Stimulated activated CD4-positive, alpha-beta T cell treated with anti-CD3 and anti-CD28 coated beads, Interleukin-12 subunit alpha, Interleukin-12 subunit beta, amount 100 ng/mL, for 48 hours (primary cell): ENCODE results near the gene POLG2.
A peak's percentile ranks its signal among the peaks of the same experiment; 100 is the strongest.
"Not testable (repeated sequence)": the region's sequence is repeated elsewhere in the genome, so short reads cannot be mapped to it uniquely, and the experiment has no call there.

Experiments
- DNase-seq, 3 donors: peaks; one replicate each; pipeline ENCODE4 v3.0.0-alpha.2; 2020; ENCODE audit warnings: low read depth in 2 of 3, low spot score in 1 of 3

The POLG2 gene

DNA sequence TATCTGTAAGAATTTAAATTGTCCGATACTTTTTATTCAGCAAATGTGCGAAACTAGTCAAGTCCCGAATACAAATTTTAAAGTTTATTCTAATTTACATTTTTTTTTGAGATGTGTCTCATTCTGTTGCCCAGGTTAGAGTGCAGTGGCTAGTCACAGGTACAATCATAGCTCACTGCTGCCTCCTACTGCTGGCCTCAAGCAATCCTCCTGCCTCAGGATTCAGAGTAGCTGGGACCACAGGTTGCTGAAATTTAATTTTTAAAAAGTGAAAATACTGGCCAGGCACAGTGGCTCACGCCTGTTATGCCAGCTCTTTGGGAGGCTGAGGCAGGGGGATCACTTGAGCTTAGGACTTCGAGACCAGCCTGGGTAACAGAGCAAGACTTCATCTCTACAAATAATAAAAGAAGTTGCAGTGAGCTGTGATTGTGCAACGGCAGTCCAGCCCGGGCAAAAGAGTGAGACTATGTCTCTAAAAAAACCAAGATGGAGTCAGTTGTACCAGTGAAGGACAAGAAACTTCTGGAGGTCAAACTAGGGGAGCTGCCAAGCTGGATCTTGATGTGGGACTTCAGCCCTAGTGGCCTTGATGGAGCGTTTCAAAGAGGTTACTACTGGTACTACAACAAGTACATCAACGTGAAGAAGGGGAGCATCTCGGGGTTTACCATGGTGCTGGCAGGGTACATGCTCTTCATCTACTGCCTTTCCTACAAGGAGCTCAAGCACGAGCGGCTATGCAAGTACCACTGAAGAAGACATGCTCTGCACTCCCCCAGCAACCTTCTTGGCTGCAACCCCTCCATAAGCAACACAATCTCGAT, 5.6 kb downstream of the POLG2 start:
- peak; percentile 27 to 35 (median 30) for DNase-seq

DNA sequence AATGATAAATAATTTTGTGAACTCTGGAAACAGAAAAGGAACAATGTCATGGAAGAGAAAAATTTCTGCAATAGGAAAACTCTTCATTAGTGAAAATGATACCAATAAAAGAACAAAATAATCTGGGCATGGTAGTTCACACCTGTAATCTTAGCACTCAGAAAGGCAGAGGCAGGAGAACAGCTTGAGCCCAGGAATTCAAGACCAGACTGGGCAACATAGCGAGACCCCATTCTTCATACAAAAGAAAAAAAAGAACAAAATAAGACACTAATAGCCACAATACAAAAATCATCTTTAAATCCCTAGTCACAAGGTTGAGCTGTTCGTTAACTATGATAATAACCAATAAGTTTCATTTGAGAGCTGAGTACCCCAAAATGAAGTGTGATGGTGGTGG, 8.6 kb downstream of the POLG2 start:
- DNase-seq: no peak

DNA sequence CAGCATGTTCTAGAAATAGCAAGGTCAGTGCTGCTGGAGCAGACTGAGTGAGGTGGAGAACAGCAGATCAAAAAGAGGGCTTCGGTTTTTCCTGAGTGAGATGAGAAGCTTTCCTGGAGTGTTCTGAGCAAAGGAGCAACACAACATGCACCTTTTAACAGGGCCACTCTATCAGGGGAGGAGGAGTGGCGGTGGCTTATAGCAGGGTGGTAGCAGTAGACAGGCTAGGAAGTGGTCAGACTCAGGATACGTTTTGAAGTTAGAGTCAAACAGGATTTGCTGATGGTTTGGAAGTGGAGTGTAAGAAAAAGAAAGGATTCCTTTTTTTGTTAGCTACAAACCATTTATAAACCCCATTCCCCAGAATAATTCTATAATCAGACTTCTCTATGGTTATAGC, 12.5 kb downstream of the POLG2 start:
- no peak for DNase-seq

DNA sequence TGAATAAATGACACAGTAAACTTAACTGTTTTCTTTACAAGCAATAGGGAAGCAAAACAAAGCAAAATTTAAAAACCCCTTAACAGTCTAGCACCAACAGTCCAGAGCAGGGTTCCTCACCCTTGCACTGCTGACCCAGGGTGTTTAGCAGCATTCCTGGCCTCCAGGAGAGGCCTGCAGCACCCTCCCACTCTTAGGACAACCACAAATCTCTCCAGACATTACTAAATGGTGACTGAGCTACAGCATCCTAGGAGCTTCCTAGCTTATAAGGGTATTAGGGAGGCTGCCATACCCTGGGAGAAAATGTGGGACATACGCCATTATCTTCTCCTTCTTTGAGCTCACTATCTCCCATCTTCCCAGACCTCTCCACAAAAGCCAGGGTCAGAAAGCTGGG, 15.9 kb downstream of the POLG2 start:
- DNase-seq: no peak

DNA sequence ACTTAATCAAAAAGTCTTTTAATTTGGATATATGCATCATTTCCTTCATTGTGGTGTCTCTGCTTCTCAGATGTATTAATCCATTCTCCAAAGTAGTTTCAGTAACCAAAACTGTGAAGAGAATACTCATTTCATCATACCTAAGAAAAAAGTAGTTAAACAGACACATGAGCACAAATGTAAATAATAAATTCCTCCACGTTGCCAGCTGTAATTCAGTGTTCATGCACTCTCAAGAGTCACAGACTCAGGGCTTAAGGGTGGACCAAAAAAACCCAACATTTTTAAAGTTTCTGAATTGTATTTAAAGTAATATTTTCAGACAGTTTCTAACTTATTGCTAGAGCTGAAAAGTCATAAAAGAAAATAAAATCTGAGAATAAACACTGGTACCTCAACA, 19.0 kb downstream of the POLG2 start:
- no peak for DNase-seq

DNA sequence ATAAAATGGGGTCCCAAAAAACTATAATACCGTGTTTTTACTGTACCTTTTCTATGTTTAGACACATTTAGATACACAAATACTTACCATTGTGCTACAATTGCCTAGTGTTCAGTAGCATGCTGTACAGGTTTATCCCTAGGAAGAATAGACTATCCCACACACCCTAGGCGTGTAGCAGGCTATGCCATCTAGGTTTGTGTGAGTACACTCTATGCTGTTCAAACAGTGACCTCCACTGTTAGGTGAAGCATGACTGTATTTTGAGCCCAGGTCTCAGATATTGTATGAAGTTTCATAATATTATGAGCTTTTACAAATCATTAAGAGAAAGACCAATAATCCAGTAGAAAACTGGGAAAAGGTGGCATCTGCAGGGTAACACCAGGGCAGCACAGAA, 24.3 kb downstream of the POLG2 start:
- no peak for DNase-seq

DNA sequence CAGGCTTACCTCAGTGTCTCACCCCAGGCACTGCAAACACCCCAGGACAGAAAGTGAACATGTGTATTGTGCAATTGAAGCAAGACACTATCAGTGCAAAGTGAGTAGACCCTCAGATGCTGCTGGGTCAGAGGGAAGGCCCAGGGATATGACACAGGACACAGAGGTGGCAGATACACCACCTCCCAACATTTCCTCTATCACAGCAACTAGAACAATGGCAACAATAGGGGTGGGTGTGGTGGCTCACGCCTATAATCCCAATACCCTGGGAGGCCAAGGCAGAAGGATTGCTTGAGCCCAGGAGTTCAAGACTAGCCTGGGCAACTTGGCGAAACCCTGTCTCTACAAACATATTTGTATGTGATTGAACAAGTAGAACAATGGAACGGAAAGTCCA, 25.4 kb downstream of the POLG2 start:
- DNase-seq: no peak

DNA sequence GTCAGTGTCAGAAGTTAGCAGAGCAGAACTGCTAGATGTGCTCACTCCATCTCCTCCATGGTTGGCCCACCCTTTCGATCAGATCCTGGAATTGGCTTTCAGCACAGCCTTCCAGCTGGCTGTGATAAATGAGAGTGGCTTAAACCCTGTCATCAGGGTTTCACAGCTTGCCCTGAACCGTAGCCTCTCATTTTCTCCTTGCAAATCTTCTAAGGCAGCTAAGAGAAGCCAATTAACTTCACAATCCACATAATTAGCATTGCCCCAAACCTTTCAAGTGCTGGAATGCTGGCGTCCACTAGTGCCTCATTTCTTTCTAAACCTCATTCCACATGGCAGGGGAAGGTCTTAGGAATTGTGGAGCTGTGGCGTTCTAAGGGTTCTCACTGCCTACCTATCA, 26.2 kb downstream of the POLG2 start:
- no peak for DNase-seq

DNA sequence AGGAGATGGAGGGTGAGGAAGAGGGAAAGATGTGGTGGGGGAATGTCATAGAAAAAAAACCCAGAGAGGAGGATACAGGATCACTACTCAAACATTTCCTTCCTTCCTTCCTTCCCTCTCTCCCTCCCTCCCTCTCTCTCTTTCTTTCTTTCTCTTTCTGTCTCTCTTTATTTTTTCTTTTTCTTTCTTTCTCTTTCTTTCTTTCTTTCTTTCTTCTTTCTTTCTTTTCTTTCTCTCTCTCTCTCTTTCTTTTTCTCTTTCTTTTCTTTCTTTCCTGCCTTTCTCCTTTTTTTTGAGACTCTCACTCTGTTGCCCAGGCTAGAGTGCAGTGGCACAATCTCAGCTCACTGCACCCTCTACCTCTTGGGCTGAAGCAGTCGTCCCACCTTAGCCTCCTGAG, 30.0 kb downstream of the POLG2 start:
- not testable (repeated sequence) for DNase-seq

DNA sequence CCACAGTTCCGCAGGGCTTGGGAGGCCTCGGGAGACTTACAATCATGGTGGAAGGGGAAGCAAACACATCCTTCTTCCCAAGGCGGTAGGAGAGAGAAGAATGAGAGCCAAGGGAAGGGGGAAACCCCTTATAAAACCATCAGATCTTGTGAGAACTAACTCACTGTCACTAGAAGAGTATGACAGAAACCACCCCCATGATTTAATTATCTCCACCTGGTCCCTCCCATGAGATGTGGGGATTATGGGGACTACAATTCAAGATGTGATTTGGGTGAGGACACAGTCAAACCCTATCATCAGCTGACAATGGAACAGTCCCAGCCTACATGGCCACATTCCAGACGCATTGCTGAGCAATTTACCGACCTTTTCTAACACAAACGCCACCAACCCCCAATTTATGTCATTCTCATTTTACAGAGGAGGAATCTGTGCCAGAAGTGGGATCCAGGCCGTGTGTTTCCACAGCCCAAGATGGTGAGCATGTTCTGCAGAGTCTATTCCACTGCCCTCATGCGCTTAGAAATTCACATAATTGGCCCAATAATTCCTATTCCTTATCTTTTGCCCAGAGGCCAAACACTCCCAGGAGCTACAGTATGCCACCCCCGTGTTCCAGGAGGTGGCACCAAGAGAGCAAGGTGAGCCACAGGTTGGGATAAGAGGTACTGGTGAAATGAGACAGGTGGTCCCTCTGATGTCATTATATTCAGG, 30.7 kb downstream of the POLG2 start:
- DNase-seq: no peak

DNA sequence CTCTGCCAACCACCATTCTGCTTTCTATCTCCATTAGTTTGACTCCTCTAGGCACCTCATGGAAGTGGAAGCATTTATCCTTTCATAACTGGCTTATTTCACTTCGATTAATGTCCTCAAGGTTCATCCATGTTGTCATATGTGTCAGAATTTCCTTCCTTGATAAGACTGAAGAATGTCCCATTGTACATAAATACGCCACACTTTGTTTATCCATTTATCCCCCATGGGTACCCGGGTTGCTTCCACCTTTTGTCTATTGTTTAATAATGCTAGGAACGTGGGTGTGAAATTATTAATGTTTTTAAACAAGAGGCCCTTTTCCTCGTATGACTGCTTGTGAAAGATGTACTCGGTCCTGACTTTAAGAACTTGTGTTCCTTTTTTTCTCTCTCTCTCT, 35.1 kb downstream of the POLG2 start:
- DNase-seq: no peak

DNA sequence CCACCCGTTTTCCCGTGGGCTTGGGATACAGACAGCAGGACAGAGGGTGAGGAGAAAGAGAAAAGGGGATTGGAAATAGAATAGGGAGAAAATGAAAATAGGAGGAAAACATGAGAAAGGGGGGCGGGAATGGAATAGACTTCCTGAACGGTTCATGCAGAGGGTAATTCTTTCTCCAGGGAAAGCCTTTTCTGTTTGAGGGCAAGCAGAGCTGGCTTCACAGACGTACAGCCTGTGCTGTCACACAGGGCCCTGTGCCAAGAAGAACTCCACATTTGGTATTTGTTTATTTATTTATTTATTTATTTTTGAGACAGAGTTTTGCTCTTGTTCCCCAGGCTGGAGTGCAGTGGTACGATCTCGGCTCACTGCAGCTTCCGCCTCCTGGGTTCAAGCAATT, 35.9 kb downstream of the POLG2 start:
- DNase-seq: no peak

DNA sequence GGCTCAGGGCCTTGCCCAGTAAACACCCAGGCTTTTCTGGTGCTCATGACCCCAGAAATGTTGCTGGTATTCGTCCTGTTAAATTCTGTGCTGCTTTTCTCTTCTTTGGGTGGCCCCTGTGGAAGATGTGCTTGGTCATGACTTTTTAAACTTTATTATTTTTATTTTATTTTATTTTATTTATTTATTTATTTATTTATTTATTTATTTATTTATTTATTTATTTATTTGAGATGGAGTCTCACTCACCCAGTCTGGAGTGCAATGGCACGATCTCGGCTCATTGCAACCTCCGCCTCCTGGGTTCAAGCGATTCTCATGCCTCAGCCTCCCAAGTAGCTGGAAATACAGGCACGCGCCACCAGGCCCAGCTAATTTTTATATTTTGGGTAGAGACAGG, 37.0 kb downstream of the POLG2 start:
- DNase-seq: not testable (repeated sequence)

DNA sequence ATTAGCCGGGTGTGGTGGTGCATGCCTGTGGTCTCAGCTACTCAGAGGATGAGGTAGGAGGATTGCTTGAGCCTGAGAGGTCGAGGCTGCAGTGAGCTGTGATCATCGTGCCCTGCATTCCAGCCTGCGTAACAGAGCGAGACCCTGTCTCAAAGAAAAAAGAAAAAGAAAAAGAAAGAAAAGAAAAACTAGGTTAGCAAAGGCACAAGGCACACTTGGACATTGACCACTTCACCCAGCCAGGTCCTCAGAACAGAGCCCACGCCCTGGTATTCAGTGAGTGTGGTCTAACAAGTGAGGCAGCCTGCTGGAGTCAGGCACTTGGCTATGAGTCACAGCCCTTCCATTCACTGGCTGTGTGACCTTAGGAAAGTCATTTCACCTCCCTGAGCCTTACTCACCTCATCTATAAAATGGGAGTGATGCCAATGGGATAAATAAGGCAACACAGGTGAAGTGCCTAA, 37.5 kb downstream of the POLG2 start:
- DNase-seq: no peak

DNA sequence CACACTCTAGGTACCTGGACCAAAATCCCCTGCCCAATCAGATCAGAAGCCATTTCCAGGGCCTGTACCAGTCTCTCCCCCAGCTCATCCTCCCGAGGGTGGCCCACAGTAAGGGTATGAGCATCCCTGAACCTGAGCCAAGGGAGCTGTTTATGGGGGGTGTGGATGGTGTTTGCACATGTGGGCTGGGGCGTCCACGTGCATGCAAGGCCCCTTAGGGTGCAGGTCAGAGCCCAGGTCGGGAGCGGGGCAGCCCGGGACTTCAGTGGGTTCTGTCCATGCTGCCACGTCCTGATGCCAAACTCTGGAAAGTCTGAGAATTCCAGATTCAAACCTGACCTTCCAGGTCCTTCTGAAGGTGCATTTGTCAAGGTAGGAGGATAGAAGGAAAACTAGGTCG, 38.1 kb downstream of the POLG2 start:
- no peak for DNase-seq

DNA sequence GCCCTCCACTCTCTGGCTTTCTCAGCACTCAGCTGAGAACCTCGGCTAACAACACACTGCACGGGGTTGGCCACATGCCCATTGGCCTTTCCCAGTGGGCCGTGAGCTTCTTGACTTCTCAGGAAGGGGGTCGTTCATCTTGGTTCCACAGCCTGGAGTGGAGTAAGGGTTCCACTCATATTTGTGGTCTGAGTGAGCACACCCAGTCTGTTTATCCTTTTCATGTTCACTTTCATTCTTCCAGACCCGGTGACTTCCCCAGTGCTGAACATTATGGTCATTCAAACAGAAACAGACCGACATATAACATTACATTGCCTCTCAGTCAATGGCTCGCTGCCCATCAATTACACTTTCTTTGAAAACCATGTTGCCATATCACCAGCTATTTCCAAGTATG, 39.7 kb downstream of the POLG2 start:
- DNase-seq: no peak

DNA sequence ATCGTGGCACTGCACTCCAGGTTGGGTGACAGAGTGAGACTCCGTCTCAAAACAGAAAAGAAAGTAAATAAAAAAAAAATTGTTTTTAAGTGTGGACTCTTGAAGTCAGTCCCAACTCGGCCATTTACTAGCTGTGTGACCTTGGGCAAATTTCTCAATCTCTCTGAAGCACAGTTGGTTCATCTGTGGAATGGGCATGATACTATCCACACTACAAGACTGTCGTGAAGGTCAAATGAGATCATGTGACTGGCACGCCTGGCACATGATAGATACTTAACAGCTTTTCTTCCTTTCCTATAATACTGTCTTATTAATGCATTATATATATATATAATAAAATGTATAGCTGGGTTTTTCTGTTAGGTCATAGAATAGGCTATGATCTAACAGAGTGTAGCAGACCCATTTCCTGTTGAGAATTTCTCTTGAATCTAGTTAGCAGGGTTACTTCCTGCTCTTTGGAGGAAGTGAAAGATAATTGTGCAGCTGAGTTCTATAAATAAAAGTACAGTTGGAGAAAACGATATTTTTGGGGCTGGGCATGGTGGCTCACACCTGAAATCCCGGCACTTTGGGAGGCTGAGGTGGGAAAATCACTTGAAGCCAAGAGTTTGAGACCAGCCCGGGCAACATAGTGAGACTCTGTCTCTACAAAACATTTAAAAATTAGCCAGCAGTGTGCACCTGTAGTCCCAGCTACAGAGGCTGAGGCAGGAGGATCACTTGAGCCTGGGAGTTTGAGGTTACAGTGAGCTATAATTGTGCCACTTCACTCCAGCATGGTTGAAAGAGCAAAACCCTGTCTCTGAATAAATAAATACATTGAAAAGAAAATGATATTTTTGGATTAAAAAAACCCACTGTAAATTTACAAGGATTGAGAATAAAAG, 40.6 kb downstream of the POLG2 start:
- no peak for DNase-seq

DNA sequence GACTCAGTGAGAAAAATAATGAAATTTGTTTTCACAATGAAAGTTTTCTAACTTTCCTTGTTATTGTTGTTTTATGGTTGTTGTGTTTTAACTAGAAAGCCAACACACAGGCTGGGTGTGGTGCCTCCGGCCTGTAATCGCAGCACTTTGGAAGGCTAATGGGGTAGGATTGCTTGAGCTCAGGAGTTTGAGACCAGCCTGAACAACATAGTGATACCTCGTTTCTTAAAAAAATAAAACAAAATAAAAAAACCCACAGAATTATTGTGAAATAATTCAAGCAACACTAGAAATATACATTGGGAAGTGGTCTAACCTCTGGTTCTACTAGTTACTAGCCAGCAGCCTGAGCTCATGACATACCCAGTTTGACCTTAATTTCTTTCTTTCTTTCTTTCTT, 47.3 kb downstream of the POLG2 start:
- DNase-seq: no peak

DNA sequence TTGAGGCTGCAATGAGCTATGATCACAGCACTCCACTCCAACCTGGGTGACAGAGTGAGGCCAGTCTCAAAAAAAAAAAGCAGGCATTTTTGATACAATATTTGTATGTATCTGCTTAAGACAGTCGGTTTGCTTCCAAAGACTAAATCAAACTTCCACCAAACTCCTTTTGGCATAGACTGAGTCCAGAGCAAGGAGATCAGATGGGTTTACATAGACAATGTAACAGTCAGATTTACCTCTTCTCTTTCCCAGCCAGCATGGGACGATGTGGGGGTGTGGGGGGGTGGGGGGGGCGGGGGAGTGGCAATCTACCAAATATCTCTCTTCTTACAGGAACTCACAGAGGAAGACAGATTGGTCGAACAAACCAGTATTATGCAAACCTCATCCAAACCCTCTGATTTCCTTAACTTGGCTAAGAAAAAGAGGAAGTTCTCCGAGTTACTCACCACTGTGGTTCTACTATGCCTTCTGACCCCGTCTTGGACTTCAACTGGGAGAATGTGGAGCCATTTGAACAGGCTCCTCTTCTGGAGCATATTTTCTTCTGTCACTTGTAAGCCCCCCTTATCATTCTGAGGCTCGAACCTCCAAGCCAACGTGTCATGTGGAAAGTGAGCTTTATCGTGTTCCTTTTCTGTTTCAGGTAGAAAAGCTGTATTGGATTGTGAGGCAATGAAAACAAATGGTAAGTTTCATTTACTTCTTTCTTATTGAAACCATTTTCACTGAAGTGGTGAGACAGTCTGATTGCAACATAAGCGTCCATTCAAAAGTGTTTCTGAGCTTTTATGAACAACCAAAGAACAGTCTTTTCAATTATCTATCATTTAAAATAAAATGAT, 48.0 kb downstream of the POLG2 start, which contains the start of gene MILR1:
Gene MILR1 (plus strand): TSS at position 451 of the 848 bp plus-strand sequence. CDS start 54 bp downstream, at position 505.
- DNase-seq: no peak

DNA sequence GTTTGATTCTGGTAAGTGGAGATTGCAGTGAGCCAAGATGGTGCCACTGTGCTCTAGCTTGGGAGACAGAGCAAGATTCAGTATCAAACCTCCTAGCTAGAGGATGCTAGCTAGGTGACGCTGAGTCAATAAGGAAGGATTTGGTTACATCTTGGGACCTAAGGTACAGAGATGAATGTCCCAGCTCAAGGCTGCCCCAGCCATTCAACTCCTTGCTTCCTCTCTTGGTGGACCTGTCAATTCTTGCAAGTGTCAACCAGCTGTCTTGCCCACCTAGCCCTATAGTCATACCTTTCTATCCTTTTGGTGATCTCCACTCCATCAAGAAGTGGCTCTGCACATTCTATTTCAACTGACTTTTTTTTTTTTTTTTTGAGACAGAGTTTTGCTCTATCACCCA, 49.3 kb downstream of the POLG2 start:
- DNase-seq: no peak
